Transverse colon (tissue), 4 donors: Measurements from ENCODE around the gene CHN1. TPM values are rescaled to one million over a fixed set of nuclear protein-coding genes. Genes with fewer than 3 reads are reported as not detected.
A peak's percentile ranks its signal among the peaks of the same experiment; 100 is the strongest.

Source experiments
- DNase-seq: peaks from one replicate; pipeline ENCODE4 v3.0.0-alpha.2; 2019
- H3K27ac ChIP-seq, 4 donors: fragments of 200-600 bp; sonication (generic); 2 replicates each; pipeline ENCODE4 v1.5.1; 2016 to 2018; ENCODE audit warnings: inconsistent platforms in 4 of 4
- H3K27me3 ChIP-seq: fragments of 200-600 bp; sonication (generic); 2 replicates; pipeline ENCODE4 v1.5.1; 2017; ENCODE audit warnings: inconsistent platforms
- H3K36me3 ChIP-seq, 4 donors: fragments of 200-600 bp; sonication (generic); 2 replicates each; pipeline ENCODE4 v1.5.1; 2017 to 2019; ENCODE audit warnings: inconsistent platforms in 4 of 4
- H3K4me1 ChIP-seq, 4 donors: fragments of 200-600 bp; sonication (generic); 2 replicates each; pipeline ENCODE4 v1.5.1; 2017 to 2020; ENCODE audit warnings: inconsistent platforms in 4 of 4
- H3K4me3 ChIP-seq, 4 donors: fragments of 200-600 bp; sonication (generic); 1 replicate in 1 of 4; 2 replicates in 3 of 4; pipeline versions ENCODE4 v1.5.1 to v1.6.1; 2017 to 2019; ENCODE audit warnings: inconsistent platforms in 4 of 4
- H3K9me3 ChIP-seq, 2 donors: fragments of 200-600 bp; sonication (generic); 2 replicates each; pipeline ENCODE4 v1.5.1; 2017 to 2019; ENCODE audit warnings: inconsistent platforms in 2 of 2
- CTCF ChIP-seq, 5 experiments: fragments of 200-600 bp in 3 of 5; fragments of 450-650 bp in 2 of 5; sonication (generic) in 3 of 5; IDR thresholded peaks; 1 replicate in 2 of 5; 2 replicates in 3 of 5; pipeline ENCODE4 v1.5.1; 2016 to 2017; ENCODE audit warnings: antibody characterized with exemption in 5 of 5, inconsistent platforms in 3 of 5, mild to moderate bottlenecking in 2 of 5, moderate library complexity in 1 of 5
- EP300 ChIP-seq: sonication (generic); formaldehyde crosslinking; IDR thresholded peaks from one replicate; pipeline ENCODE4 v1.6.1; 2017; ENCODE audit warnings: antibody characterized with exemption, low read depth
- POLR2A ChIP-seq: fragments of 450-650 bp; IDR thresholded peaks from one replicate; pipeline ENCODE4 v1.6.1; 2016; ENCODE audit warnings: antibody characterized with exemption, mild to moderate bottlenecking, moderate library complexity
- POLR2AphosphoS5 ChIP-seq, 3 donors: sonication (generic); formaldehyde crosslinking; IDR thresholded peaks; one replicate each; pipeline ENCODE4 v1.6.1; 2016; ENCODE audit warnings: antibody characterized with exemption in 3 of 3
- WGBS, 2 donors: methylation state at CpG; one replicate each; pipeline ENCODE4 v1.1.5; 2018; ENCODE audit warnings: low coverage in 1 of 2; 5-methylcytosine and 5-hydroxymethylcytosine counted together
- in situ Hi-C, 4 donors: fragments of 200-750 bp; cut with MboI; loops; one replicate each; pipeline versions ENCODE4 v1.15.0 to v1.15.1; 2017; ENCODE audit warnings: low sequenced_read_pairs in 3 of 4, low pct_ligation_motif_present in 1 of 4, low pct_unique_long_range_greater_than_20kb in 1 of 4
- intact Hi-C: fragments of 100-400 bp; cut with DNase I; formaldehyde crosslinking; loops from one replicate; pipeline ENCODE4 v1.15.1; 2023; ENCODE audit warnings: low total_unique reads
- total RNA-seq, 4 donors: library from RNA; depleted of rRNA; stranded (reverse); fragments of >200 nt; gene quantifications; one replicate each; pipeline ENCODE4 v1.1.0, GENCODE V29; 2016

CHN1 gene
- total RNA-seq, 4 donors from 2014 or later: 1.6 to 3.2 (median 3.0) TPM; not detected in 1

GRCh38 chr2:174859563-174860169, 145.5 kb downstream of the CHN1 start:
- DNase-seq: no peak
- in situ Hi-C loops (no loop called here), intact Hi-C loops (no loop called here)
- Histone ChIP-seq H3K9me3 (no peaks in the 10 kb centered on the region), H3K27me3 (no peaks in the 10 kb centered on the region), H3K4me1 (no peaks in the 10 kb centered on the region), H3K36me3 (no peaks in the 10 kb centered on the region), H3K27ac (no peak overlapping the region), H3K4me3 (no peak overlapping the region)
- WGBS, 2 donors: 75 to 94% methylated on average over 1 of the region's 1 CpG
- TF ChIP-seq EP300 (no peak), POLR2AphosphoS5 (IDR thresholded peaks at IDR 0.05) (no peak), POLR2A (no peak), CTCF (IDR thresholded peaks at IDR 0.05) (no peak)

- Histone ChIP-seq H3K27me3 (no peaks in the 10 kb centered on the region), H3K4me1 (no peaks in the 10 kb centered on the region), H3K27ac (no peak overlapping the region), H3K4me3 (no peak overlapping the region), H3K9me3 (no peaks in the 10 kb centered on the region), H3K36me3 (no peaks in the 10 kb centered on the region)
- intact Hi-C loops (no loop called here), in situ Hi-C loops (no loop called here)
- no peak for TF ChIP-seq POLR2AphosphoS5 (IDR thresholded peaks at IDR 0.05)
- DNase-seq: no peak
Measured at GRCh38 chr2:174858745-174859144, 146.4 kb downstream of the CHN1 start.

GRCh38 chr2:174856447-174856846, 148.7 kb downstream of the CHN1 start:
- H3K27ac ChIP-seq: no peak overlapping the region
- TF ChIP-seq EP300 (no peak), POLR2AphosphoS5 (IDR thresholded peaks at IDR 0.05) (no peak), CTCF (IDR thresholded peaks at IDR 0.05) (no peak), POLR2A (no peak)
- H3K27me3 ChIP-seq: no peaks in the 10 kb centered on the region
- no peaks in the 10 kb centered on the region for H3K4me1 ChIP-seq
- H3K9me3 ChIP-seq: no peaks in the 10 kb centered on the region
- in situ Hi-C loops (no loop called here), intact Hi-C loops (no loop called here)
- no peak for DNase-seq
- no peak overlapping the region for H3K4me3 ChIP-seq
- no peaks in the 10 kb centered on the region for H3K36me3 ChIP-seq
- 71 to 79% methylated on average over 3 of the region's 3 CpGs for WGBS, 2 donors

- H3K4me1 ChIP-seq: no peaks in the 10 kb centered on the region
- H3K9me3 ChIP-seq: no peaks in the 10 kb centered on the region
- intact Hi-C loops (no loop called here), in situ Hi-C loops (no loop called here)
- DNase-seq: no peak
- no peak overlapping the region for H3K27ac ChIP-seq
- no peaks in the 10 kb centered on the region for H3K27me3 ChIP-seq
- H3K36me3 ChIP-seq: no peaks in the 10 kb centered on the region
- WGBS, 2 donors: 48 to 49% methylated on average over 7 to 8 of the region's 8 CpGs
- TF ChIP-seq POLR2AphosphoS5 (IDR thresholded peaks at IDR 0.05) (no peak), POLR2A (no peak)
- H3K4me3 ChIP-seq: peak overlapping the region in 2 of 4 donors; percentile 4 to 20
Measured at GRCh38 chr2:174846941-174847938, 157.9 kb downstream of the CHN1 start.

- H3K27me3 ChIP-seq: no peaks in the 10 kb centered on the region
- no peaks in the 10 kb centered on the region for H3K36me3 ChIP-seq
- no peak for DNase-seq
- H3K4me1 ChIP-seq: no peaks in the 10 kb centered on the region
- in situ Hi-C loops: no loop called here
- no peak overlapping the region for H3K27ac ChIP-seq
- no peak overlapping the region for H3K4me3 ChIP-seq
- WGBS, 2 donors: 94 to 100% methylated on average over 1 of the region's 1 CpG
- intact Hi-C loops: no loop called here
- no peak for TF ChIP-seq CTCF (IDR thresholded peaks at IDR 0.05)
- TF ChIP-seq EP300: no peak
- no peak for TF ChIP-seq POLR2AphosphoS5 (IDR thresholded peaks at IDR 0.05)
- TF ChIP-seq POLR2A: no peak
- no peaks in the 10 kb centered on the region for H3K9me3 ChIP-seq
Measured at GRCh38 chr2:174846218-174846617, 159.0 kb downstream of the CHN1 start.
